DOHH2 (cell line): Measurements from ENCODE around the gene AMMECR1.

Source experiments
- CTCF ChIP-seq: fragments of 200-600 bp; sonication (generic); IDR thresholded peaks from one replicate; pipeline ENCODE4 v1.5.1; 2014; ENCODE audit warnings: antibody characterized with exemption, mild to moderate bottlenecking, low read depth, low read length; ENCODE audit not compliant: poor library complexity, severe bottlenecking
- EZH2phosphoT487 ChIP-seq: fragments of 200-600 bp; sonication (generic); IDR thresholded peaks from 2 replicates; pipeline ENCODE4 v1.6.1; 2017; ENCODE audit warnings: borderline replicate concordance, mild to moderate bottlenecking, antibody characterized with exemption, low read length, moderate library complexity, mixed read lengths

DNA sequence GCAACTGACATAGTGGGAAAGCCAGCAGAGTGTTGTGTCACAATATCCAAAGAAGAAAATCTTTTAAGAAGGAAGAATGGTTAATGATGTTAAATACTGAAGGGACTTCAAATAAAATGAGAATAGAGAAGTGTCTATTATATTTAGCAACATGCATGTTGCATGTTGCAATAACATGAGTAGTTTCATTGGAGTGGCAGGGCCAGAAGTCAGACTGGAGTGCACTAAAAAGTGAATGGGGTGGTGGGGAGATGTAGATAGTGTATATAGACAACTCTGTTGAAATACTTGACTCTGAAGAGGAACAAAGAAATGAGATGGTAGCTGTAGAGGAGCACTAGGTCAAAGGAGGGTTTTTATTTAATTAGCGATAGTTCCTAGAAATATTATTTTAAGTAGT, 9.5 kb upstream of the AMMECR1 start:
- TF ChIP-seq CTCF (no peak), EZH2phosphoT487 (no peak)
